Activated effector memory CD4-positive, alpha-beta T cell treated with Interleukin-2 at 50 U/mL for 16 hours (primary cell): ENCODE measurements around the gene PLEKHA8.

ENCODE experiments used
- DNase-seq: peaks from one replicate; pipeline ENCODE4 v3.0.0-alpha.2; 2020

The PLEKHA8 gene

DNA sequence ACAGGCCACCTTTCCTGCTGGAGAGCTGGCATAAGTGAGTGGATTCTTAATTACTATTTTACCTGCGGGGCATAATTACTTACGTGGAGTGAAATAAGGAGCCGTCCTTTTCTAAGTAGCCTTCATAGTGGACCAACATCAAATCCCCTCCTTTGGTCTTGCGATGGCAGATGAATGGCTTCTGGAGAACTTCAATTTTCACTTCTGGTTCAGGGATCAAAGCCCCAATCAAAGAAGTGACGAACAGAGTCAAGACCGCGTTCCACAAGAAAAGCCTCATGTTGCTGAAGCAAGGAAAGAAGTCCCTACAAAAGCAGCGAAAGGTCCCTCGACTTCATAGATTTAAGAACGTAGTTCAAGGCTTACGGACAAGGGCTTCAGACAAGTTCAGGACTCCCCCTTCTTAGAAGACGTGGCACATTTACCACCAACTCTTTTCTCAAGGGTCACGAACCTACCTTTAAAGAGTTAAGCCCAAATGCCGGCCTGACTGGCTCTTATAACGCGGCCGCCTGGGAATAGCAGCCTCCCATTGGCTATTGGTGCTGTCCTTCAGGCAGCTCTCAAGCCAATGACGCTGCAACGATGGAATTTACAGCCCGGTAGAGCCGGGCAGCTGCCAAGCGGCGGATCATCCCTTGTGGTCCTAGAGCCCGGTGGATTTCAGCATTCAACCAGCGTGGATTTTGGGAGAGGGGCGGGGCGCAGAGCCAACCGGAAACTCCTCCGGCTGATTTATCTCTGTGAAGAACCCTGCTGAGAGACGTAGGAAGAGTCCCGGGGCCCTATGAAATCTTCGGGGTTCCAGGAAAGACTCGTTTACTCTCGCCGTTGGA is 1.8 kb upstream of the PLEKHA8 start, which contains the start of gene FKBP14:
Gene FKBP14, minus strand, starts transcription at position 474 of the 836 bp plus-strand sequence. Its CDS starts 194 bp downstream, at position 280.
- peak; percentile 87 for DNase-seq

DNA sequence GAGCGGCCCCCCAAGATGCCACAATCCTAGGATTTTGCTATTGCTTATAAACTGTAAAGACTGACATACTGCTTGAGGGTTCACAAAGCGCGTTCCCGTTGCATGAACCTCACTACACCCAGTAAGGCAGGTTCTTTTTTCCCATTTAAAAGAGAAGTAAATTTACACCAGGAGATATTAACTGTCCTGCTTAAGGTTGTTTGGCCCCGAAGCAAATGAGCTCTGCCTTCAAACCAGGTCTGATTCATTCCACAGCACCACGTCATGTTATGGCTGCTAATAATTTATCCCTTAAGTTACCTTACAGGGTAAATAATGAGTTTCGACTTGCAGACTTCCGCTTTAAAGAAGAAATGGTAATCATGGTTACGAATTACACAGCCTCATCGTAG is 1.2 kb upstream of the PLEKHA8 start:
- DNase-seq, result no peak

DNA sequence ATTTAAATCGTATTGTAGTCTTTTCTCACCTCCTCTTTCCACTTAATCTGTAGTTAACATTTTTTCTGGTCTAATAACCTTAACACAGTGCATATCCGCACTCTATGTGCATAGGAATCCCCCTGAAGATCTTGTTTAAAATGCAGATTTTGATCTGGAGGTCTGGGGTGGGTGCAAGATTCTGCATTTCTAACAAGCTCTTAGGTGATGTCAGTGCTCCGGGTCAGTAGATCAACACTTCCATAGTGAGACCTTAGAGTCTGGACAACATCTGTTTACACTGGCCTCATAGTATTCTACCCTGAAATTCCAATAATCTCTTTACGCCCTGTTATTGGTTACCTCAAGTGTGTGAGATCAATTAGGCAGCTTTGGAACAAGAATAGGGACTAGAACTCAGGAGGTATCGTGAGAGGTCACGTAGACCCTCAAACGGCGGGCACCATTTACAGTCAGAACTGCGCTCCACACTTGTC is 434 bp upstream of the PLEKHA8 start:
- DNase-seq, result no peak

DNA sequence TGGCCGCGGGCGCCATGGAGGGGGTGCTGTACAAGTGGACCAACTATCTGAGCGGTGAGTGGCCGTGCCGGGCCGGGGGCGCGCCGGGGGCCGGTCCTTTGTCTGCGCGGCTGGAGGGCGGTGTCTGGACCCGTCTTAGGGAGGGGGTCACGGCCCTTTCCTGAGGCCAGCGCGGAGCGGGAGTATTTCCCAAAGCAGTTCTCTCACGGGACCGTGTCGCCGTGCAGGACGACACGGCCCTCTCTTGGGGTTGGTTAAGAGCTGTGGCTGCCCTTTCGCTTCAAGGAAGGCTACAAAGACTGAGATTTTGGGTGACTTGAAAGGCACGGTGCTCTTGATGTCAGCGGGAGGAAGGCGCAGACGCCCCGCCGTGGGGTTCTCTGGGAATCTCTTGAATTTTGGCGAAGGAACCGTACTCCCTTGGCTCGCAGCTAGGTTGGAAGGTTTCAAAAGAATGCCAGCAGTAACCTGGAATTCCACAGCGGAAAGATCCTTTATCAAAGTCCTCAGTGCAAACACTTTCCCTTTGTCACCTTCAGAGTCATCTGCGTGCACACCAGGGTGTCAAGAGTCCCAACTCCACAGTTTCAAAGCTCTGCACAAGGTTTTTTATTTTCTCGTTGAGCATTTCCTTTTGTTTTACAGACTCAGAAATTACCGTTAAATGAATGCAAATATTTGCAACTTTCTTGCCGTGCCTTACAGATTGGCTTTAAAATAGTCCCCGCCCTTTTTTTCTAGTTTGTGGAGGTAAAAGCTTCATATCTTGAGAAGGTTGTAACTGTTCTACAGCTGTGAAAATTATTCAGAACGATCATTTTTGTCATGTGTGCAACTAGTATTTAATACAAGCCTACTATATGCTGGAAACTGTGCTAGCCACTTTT is 780 bp downstream of the PLEKHA8 start:
- peak; percentile 19 for DNase-seq

DNA sequence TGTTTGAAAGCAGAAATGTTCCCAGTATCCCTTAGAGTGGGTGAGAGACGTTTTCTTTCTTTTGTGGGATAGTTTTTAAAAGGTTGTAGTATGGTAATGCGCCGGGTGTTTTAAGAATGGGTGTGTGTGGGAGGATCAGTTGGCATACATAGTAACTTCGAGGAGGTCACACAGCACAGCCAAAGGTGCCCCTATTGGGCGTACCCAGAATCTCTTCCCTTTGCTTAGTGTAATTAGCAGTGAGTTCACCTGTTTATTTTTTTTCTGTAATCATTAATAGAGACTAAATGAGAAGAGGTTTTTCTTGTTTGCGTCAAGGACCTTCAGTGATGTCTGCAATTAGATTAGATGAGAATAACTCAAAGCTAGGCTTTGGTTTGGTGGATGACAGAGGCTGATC is 1.5 kb downstream of the PLEKHA8 start:
- DNase-seq, result no peak

DNA sequence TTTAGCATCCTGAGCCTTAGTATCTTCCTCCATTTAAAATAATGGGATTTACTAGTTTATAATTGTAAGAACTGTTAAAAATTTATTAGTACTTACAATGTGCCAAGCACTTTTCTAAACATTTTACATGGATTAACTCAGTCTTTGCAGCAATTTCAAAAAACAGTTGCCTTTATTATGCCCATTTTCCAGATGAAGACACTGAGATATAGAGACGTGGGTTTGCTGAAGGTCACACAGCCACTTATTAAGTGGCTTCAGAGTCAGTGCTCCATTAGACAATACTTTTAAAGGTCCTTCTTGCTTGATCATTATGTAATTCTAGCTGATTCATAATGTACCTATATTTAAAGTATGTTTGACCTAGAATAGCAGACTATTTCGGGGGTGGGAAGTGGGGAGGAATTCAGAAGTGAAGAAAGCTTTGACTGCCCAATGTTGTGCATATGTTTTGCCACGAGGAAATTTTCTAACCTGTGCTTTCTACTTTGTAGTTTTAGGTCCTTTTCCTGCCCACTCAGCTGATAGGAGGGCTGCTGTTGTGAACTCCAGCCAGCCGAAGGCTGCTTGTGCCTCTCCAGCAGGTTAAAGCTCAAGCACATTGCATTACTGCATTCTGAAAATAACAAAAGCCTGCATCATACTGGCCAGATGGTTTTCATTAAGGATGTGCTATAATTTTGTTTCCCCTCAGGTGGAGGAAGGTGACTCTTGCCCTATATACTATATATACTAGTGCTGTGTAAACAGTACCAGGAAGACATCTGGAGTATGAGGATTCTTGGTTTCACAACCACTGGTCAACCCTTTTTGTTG is 4.3 kb downstream of the PLEKHA8 start:
- no peak for DNase-seq

DNA sequence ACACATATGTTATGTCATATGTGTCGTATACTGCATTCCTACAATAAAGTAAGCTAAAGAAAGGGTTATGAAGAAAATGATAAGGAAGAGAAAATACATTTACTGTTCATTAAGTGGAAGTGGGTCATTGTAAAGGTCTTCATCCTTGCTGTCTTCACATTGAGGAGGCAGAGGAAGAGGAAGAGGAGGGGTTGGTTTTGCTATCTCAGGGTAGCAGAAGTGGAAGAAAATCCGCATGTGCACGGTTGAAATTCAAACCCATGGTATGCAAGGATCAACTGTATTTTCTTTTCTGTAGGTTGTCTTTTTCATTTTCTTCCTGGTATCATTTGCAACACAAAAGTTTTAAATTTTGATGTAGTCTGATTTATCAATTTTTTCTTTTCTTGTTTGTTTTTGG is 6.3 kb downstream of the PLEKHA8 start:
- no peak for DNase-seq

DNA sequence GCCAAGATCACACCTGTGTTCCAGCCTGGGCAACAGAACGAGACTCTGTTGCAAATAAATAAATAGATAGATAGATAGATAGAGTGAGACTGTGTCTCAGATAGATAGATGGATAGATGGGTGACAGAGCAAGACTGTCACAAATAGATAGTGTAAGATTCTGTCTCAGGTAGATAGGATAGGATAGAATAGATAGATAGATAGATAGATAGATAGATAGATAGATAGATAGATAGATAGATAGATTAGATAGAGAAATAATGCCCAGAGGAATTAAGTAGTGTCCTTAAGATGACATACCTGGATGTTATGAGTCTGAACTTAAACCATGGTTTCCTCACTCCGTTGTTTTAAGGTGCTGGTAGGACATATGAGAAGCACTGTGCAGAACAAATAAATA is 8.0 kb downstream of the PLEKHA8 start:
- DNase-seq, result no peak

DNA sequence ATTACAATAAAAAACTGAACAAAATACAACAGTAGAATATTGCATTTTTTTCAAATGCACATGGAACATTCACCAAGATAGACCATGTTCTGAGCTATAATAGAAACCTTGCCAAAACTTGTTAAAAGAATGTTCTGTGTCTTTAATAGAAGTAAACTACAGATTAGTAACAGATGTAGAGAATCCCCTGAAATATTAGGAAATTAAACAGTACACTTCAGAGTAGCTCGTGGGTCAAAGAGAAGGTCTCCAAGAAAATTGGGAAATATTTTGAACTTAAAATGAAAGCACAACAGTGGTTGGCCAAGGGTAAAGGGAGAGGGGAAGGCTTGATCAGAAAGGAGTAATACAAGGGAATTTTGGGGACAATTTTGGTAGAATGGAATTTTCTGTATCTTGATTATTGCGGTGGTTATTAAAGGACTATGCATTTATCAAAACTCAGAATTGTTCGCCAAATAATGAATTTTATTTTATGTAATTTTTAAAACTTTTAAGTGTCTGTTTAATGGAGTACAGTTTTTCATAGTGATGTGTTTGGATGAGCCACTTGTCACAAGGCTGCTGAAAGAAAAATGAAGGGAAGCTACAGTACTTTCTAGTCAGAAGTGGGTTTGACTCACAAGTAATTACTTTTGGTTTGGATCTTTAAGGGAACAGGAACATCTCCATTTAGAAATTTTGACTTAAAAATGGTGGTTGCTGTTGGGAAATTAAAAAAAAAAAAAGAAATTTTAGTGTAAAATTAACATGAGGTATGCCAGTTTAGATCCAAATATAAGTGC is 10.2 kb downstream of the PLEKHA8 start:
- DNase-seq, result no peak

DNA sequence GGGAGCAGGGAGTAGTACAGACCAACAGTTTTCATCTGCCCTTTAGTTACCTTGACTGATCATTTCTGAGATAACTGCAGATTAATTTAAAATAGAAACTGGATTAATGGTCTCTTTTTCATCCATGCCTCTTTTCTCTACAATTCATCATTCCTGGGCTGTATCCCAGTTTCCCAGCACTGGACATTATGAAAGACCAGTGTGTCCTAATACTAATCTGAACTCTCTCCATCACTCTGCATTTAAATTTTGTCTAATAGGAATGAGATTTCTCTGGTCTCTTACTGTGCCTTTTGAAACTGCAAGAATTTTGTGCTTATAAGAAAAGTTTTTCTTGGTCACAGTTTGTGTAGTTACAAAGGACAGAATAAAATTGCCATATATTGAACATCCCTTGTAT is 12.7 kb downstream of the PLEKHA8 start:
- no peak for DNase-seq

DNA sequence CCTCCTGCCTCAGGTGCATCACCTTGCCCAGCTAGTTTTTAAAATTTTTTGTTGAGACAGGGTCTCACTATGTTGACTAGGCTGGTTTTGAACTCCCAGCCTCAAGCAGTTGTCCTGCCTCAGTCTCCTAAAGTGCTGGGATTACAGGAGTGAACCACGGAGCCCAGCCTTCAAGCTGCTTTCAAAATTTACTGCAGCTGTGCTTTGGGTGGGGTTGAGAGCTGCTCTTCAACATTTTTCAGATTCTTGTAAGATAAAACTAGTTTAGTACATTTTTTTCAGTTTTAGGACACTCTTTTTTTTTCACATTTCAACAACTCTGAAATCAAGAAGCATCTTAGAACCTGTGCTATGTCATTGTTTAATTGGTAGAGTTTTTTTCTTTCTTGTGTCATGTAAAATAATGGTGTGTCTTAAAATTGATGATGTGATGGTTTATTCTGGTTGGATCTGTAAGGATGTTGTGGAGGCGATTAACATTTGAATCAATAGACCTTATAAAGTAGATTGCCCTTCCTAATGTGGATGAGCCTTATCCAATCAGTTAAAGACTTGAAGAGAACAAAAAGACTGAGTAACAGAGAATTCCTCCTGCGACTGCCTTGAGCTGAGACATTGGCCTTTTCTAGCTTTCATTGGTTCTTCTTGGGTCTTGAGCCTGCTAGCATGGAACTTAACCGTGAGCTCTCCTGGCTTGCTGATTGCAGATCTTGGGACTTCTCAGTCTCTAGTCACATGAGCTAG is 13.5 kb downstream of the PLEKHA8 start:
- DNase-seq, result no peak

DNA sequence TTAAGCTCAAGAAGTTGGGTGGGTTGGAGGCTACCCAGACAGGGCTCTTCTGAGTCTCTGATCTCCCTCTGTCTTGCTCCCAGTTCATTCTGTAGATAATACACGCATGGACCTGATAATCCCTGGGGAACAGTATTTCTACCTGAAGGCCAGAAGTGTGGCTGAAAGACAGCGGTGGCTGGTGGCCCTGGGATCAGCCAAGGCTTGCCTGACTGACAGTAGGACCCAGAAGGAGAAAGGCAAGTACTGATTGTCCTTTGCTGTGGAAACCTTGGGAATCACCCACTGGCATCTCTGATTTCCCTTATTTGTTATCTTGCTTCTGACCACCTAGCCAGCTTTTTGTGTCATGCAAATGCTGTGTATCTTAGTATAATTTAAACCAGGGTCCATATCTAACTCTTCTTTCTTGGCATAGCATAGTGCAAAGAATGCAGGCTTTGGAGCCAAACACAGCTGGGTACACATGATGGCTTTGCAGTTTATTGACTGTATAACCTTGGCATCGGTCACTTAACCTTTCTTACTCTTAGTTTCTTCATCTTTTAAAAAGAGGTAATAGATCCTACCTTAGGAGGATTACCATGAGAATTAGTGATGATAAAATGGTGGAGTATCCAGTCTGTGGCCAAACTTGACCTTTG is 18.0 kb downstream of the PLEKHA8 start:
- DNase-seq, result no peak

DNA sequence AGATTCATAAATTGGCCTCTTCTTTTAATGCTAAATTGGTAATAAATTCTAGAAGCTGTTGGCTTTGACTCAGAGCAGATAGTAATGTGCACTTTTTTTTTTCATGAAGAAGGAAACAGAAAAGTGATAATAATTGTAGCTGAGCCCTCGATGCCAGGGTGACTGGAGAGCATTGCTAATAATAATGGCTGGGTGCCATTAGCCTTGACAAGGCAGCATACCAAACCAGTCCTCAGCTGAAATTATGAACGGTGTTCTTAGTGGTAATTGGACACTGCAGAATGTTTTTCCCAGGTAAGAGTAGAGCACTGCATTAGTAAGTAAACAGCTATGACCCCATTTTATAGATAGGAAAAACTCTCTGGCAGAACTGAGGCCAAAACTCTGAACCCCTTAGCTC is 18.9 kb downstream of the PLEKHA8 start:
- no peak for DNase-seq

DNA sequence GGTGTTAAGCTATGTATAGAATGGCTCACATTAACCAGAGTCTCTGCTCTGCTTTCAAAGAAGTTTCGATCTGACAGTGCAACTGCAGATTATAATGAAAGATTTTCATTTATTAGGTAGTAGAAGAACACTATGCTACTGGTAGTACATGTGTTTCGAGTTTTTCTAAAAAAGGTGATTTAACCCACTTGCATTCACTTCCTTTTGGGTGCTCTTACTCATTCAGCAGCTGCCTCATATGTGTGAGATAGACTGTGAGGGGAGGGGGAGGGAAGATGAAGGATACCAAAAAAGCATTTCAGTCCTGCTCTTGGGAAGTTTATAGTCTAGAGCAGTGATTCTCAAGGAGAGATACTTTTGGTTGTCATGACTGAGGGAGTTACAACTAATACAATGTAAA is 20.4 kb downstream of the PLEKHA8 start:
- no peak for DNase-seq

DNA sequence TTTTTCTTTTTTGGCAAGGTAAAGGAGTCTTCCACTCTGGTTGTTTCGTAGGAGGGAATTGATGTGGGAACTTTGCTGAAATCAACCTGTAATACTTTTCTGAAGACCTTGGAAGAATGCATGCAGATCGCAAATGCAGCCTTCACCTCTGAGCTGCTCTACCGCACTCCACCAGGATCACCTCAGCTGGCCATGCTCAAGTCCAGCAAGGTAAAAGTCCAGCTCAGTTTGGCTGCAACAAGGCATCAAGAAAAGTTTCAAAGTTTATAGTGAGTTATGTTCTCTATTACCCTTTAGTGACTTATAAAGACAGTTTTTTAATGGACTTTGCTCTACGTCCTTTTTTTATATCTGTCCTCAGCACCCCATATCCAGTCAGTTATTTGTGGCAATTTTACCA is 21.0 kb downstream of the PLEKHA8 start:
- DNase-seq, result no peak

DNA sequence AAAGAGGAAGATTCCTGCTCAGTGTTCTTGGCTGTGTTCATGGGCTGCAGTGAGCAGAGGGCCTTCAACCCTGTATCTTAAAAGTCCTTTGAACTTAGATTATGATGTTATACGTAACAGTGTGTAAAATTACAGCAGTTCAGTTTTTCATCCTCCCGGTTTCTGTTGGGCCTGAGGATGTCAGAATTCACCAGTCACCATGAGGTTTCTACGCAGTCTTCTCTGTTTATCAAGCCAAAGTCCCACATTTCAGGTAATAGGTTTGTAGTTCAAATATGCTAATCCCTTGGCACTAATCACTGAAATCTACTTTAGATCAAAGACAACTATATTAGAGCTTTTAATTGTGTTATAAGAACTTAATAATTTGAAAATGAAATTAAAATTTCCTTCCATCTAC is 24.9 kb downstream of the PLEKHA8 start:
- DNase-seq, result no peak

DNA sequence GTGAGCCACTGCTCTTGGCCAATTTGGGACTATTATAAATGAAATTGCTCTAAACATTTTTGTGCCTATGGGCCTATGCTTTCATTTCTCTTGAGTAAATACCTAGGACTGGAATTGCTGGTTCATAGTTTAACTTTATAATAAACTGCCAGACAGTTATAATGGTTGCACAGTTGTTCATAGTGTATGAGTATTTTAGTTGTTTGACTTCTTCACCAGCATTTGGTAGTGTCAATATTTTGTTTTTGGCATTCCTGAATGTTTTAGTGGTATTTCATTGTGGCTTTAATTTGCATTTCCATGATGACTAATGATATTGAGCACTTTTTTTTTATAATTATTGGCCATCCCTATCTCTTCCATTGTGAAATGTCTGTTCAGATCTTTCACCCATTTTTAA is 29.5 kb downstream of the PLEKHA8 start:
- DNase-seq, result no peak

DNA sequence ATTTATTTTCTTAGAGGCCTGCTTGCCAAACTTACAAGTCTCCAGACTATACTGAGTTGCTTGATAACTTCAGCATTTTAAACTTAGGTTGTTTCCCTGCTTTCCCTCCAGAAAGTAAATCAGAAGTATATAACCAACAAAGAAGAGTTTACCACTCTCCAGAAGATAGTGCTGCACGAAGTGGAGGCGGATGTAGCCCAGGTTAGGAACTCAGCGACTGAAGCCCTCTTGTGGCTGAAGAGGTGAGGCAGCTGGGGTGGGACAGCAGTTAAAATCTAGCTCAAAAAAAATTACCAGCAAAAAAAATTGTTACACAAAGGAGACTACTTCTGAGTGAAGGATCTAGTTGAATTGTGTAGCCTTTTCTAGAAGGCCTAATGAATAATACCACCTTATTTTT is 33.6 kb downstream of the PLEKHA8 start:
- peak; percentile 4 for DNase-seq

DNA sequence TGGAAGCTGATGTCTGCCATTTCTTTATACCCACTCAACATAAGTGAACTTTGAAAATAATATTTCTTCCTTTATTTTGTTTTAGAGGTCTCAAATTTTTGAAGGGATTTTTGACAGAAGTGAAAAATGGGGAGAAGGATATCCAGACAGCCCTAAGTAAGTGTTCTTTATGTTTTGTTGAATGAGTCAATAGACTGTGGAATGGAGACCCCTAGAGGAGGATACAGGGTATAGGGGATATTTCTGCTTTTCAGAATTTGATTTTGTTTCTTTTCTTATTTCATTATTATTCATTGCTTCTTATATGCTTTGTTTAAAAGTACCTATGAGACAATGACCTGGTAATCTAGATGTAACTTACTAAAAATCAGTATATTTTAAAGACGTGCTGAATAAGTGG is 34.4 kb downstream of the PLEKHA8 start:
- DNase-seq, result no peak

DNA sequence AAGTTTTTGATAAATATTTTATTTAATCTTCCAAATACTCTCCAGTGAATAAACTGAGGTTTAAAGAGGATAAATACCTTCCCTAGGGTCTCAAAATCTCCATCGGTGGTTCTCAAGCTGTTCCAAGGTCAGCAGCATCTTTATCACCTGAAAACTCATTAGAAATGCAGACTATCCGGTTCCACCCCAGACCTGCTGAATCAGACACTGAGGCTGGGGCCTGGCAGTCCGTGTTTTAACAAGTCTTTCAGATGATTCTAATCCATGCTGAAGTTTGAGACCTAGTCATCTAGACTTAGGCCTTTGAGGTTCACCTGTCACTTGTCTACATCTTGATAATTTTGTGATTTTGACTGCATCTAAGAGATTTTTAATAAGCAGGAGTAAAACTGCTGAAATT is 37.5 kb downstream of the PLEKHA8 start:
- DNase-seq, result no peak

DNA sequence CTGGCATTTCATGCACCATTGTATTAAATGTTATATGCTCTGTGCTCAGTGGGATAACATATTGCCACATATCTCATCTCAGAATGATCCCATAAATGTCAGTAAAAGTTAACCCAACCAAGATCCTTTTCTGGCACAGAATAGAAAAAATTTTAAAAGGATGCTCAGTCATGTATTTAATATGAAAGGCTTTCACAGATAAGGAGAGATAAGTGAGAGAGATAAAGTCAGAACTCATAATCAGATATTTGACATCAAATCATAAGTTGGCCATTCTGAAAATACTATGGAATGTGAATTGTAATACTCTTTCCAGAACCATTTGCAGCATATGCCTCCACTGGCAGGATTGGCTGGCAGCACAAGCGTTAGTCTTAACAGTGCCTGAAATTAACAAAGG is 38.5 kb downstream of the PLEKHA8 start:
- no peak for DNase-seq
